GM12873 (cell line): ENCODE data around the gene FOXQ1.

Source experiments
- CTCF ChIP-seq: IDR thresholded peaks from 2 replicates; pipeline ENCODE4 v1.5.1; 2012; ENCODE audit warnings: low read depth, mild to moderate bottlenecking, moderate library complexity, low read length, control low read depth; ENCODE audit not compliant: insufficient read depth; ENCODE audit errors: missing control alignments

Gene FOXQ1

GRCh38 chr6:1309366-1309765 lies 2.5 kb upstream of the FOXQ1 start:
- TF ChIP-seq CTCF, result no peak

DNA sequence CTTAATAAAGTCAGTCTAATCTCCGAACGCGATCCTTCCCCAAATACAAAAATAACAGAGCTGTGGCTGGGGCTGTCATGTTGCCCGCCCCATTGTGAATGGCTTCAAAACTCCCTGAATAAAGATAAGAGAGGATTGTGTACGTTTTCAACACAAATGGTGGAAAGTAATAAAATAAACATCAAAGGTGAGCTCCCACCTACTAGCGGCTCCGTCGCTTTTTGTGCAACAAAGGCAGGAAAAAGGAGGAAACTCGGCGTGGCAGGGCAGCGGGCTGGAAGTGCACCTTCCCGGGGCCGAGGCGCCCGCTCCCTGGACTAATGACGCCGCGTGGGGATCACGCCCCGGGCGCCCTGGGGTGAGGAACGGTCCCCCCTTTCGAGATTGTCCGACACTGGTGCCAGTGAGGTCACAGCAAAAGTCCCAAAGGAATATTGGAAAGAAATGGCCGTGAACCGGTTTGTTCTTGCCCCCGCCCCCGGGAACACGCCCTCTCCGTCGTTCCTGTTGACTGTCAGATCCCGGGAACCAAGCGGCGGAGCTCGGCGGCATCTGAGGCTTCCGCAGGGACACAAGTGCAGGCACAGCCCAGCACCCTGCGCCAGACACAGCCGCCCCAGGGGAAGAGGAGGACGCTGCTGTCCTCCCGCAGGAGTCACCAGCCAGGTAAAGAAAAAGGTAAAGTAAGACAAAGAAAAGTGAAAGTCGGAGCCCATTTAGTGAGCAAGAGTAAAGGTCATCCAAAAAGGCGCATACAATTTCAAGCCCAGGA lies 1.1 kb upstream of the FOXQ1 start:
- TF ChIP-seq CTCF, result no peak

DNA sequence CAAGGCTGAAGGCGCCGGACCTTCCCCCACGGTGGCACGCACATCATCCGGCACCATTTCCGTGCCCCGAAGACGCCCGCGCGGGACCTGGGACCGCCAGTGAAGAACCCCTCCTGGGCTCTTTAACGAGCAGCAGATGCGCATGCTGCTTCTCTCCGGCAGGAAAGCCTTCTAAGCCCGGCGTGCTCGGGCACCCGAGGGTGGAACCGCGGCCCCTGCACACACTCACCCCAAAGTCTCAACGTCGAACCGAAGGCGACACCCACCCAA lies 240 bp downstream of the FOXQ1 start:
- no peak for TF ChIP-seq CTCF

- TF ChIP-seq CTCF, result no peak
Measured at GRCh38 chr6:1312473-1313367, 822 bp downstream of the FOXQ1 start.

DNA sequence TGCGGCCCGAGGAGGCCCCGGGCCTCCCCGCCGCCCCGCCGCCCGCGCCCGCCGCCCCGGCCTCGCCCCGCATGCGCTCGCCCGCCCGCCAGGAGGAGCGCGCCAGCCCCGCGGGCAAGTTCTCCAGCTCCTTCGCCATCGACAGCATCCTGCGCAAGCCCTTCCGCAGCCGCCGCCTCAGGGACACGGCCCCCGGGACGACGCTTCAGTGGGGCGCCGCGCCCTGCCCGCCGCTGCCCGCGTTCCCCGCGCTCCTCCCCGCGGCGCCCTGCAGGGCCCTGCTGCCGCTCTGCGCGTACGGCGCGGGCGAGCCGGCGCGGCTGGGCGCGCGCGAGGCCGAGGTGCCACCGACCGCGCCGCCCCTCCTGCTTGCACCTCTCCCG lies 1.5 kb downstream of the FOXQ1 start:
- TF ChIP-seq CTCF, result no peak

DNA sequence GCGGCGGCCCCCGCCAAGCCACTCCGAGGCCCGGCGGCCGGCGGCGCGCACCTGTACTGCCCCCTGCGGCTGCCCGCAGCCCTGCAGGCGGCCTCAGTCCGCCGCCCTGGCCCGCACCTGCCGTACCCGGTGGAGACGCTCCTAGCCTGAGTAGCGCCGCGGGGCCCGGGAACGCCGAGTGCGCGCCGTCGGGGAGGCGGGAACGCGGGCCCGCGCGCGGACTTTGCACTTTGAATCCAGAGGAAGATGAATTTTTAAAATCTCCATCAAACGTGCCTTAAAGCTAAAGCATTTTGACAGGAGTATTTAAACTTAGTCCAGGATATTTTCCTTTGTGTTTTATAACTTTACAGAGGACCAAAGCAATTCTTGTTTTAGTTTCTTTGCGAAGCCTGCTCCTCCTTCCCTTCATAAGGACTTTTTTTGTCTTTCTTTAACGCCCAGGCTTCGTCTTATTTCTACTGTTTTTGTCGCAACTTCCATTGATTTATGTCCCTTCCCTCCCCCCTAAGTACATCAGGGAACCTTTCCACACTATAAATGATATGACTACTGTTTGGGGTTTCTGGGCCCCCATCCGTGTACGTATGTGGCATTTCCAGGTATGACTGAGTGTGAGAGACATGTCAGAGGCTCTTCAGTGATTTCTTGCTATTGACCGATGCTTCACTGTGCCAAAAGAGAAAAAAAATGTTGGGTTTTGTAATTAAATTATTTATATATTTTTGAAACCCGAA lies 2.0 kb downstream of the FOXQ1 start:
- TF ChIP-seq CTCF, result peak; percentile 41

- no peak for TF ChIP-seq CTCF
Measured at GRCh38 chr6:1314617-1315016, 2.7 kb downstream of the FOXQ1 start.
